GM13976 (cell line): ENCODE measurements around the gene AGR3.

Source experiments
- DNase-seq: peaks from one replicate; pipeline ENCODE4 v3.0.0; 2012; ENCODE audit warnings: low spot score
- in situ Hi-C: fragments of 300-500 bp; cut with MboI; formaldehyde crosslinking; loops from one replicate; pipeline ENCODE4 v1.12.0; 2022; ENCODE audit warnings: low sequenced_read_pairs, mixed read lengths, inconsistent platforms; ENCODE audit not compliant: unreplicated experiment
- TF ChIP-seq, protein P1 (sequence below): IDR thresholded peaks from 2 replicates; pipeline ENCODE4 v1.5.1; 2012; ENCODE audit warnings: borderline replicate concordance, mild to moderate bottlenecking; ENCODE audit not compliant: insufficient read depth; ENCODE audit errors: extremely low read depth, missing control alignments, control extremely low read depth

AGR3 gene

DNA sequence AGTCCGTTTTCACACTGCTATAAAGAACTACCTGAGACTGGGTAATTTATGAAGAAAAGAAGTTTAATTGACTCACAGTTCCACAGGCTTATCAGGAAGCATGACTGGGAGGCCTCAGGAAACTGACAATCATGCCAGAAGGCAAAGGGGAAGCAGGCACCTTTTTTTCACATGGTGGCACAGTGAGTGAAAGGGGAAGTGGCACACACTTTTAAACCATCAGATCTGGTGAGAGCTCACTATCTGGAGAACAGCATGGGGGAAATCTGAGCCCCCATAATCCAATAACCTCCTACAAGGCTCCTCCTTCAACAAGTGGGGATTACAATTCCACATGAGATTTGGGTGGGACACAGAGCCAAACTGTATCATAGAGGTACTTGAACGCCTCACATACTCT lies 30.0 kb downstream of the AGR3 start:
- no peak for DNase-seq
- in situ Hi-C loops = no loop called here
- TF ChIP-seq, protein P1, sequence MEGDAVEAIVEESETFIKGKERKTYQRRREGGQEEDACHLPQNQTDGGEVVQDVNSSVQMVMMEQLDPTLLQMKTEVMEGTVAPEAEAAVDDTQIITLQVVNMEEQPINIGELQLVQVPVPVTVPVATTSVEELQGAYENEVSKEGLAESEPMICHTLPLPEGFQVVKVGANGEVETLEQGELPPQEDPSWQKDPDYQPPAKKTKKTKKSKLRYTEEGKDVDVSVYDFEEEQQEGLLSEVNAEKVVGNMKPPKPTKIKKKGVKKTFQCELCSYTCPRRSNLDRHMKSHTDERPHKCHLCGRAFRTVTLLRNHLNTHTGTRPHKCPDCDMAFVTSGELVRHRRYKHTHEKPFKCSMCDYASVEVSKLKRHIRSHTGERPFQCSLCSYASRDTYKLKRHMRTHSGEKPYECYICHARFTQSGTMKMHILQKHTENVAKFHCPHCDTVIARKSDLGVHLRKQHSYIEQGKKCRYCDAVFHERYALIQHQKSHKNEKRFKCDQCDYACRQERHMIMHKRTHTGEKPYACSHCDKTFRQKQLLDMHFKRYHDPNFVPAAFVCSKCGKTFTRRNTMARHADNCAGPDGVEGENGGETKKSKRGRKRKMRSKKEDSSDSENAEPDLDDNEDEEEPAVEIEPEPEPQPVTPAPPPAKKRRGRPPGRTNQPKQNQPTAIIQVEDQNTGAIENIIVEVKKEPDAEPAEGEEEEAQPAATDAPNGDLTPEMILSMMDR = no peak

DNA sequence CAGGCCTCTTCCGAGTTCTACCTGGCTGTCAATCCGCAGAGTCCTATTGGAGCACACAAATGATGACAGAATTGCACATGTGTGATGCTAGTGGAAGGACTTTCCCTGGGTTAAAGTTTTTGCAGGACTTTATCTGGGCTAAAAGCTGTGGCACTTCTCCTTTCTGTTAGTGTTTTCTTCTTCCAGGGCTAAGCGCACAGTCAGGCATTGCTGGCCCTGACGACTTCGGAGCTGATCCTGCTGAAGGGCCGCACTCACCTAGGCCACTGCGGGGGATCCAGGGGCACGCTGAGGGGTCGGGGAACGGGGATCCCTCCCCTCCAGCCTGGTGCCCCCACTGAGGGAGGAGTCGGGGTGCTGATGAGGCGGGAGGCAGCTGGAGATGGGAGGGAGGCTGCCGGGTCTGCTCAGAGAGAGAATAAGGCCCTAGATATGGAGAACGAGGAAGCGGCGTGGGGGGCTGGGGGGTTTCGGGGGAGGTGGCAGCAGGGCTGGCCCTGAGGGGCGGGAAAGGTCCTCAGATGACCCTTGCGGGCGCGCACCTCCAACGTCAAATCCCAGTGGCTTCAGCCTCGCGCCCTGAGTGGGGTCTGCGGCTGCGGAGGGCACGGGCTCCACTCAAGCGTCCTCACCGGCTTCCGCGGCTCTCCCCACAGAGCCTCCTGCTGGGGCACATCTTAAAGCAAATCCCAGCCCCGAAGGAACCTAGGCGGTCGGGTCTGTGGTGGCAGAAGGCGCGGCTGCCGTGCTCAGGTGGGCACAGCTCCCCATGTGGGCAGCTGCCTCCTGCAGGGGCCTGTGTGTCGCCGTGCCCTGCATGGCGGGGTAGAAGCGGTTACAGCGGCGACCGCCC lies 30.9 kb downstream of the AGR3 start:
- in situ Hi-C loops = no loop called here
- TF ChIP-seq, protein P1 = no peak
- peak; percentile 7 for DNase-seq

DNA sequence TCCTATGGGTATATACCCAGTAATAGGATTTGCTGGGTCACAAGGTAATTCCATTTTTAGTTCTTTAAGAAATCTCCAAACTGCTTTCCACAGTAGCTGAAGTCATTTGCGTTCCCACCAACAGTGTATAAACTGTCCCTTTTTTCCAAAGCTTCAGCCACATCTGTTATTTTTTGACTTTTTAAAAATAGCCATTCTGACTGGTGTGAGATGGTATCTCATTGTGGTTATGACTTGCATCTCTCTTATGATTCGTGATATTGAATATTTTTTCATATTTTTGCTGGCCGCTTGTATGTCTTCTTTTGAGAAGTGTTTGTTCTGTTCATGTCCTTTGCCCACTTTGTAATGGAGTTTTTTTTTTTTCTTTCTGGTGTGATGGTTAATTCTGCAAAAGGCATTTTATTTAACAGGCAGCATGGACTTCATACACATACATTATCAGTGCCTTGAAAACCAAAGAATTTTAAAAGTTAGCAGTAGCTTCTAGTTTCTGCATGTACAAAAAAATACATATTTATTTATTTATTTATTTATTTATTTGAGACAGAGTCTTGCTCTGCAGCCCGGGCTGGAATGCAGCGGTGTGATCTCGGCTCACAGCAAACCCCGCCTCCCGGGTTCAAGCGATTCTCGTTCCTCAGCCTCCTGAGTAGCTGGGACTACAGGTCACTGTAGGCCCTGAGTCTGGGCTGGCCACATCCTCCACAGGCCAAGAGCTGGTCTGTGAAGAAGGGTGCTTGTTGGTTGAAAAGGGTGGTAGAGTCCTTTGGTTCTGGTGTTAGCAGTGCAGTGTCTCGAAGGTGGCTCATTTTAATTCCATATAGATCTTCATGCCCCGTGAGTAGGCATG lies 32.3 kb downstream of the AGR3 start:
- in situ Hi-C loops = no loop called here
- TF ChIP-seq, protein P1 = no peak
- DNase-seq = no peak

DNA sequence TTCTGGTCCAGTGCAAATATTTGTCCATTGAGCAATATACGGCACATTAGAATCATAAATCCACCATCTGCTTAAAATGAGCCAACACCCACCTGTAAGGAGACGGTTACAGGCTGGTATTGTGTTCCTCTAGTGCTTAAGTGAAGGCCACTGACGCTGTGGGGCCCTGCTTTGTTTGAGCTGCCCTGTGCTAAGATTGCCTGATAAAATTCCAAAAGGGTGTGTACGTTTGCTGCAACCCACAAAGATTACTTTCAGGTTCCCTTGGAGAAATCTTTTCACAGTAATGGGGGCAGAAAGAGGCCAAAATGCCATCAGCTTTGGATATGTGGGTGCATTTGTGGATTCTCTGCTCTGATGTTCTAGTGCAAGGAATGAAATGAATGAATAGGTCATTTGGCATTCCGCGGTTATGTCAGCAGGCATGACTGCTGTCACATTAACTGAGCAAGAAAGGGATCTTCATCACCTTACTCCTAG lies 34.4 kb downstream of the AGR3 start:
- DNase-seq = no peak
- TF ChIP-seq, protein P1 = no peak
- in situ Hi-C loops = no loop called here

DNA sequence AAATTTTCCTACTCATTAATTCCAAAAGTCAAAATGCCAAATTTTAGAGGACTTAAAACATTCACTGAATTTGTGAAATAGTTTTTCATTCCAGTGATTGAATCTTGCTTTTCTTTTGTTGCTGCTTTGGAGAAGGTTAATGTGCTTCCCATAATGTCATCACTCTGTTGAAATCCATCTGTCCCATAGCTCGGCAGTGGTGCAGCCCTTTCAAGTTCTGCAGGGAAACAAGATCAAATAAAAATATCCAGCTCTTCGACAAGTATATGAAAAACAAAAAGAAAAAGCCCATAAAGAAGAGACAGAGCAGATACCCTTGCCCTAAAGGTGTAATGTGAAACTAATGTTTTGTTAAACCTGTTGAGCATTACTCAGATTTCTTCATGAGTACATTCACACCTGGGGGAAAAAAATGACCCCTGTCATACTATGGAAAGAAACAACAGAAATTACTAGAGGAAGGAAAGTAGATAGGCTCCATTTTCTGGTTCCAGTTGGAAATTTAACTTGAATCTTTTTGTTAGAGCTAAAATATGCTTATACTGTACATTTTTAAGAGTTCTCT lies 35.1 kb downstream of the AGR3 start:
- in situ Hi-C loops = no loop called here
- DNase-seq = no peak
- TF ChIP-seq, protein P1 = no peak

DNA sequence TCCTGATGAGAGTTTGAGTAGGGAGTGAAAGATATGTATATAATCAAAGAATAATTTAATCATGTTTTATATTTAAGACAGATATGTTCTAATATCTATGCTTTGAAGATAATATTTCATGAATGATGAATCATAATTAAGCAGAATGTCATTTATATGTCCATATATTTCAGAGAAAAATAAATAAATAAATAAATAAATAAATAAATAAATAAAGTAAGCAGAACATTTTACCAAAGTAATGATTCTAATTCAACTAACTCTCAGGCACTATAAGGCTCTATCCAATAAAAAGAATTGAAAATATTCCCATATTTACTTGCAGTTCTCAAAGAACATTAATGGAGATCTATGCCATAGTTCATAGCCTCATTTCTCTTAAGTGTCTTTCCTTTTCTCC lies 36.0 kb downstream of the AGR3 start:
- DNase-seq = no peak
- in situ Hi-C loops = no loop called here
- TF ChIP-seq, protein P1 = no peak
